IPS-20b (cell line): ENCODE results near the gene SMPD3.

Source experiments
- H3K27ac ChIP-seq: one replicate; pipeline ENCODE4 v1.5.1; 2013; ENCODE audit warnings: low read length
- H3K27me3 ChIP-seq: 2 replicates; pipeline ENCODE4 v1.6.1; 2013; ENCODE audit warnings: mild to moderate bottlenecking, low read length, inconsistent platforms; ENCODE audit not compliant: insufficient read depth
- H3K36me3 ChIP-seq: 2 replicates; pipeline ENCODE4 v1.6.1; 2013; ENCODE audit warnings: low read depth, mild to moderate bottlenecking, inconsistent platforms, low read length, moderate library complexity; ENCODE audit not compliant: insufficient read depth
- H3K4me1 ChIP-seq: 2 replicates; pipeline ENCODE4 v1.6.1; 2013; ENCODE audit warnings: mild to moderate bottlenecking, control low read depth, inconsistent platforms, low read length, moderate library complexity; ENCODE audit not compliant: insufficient read depth
- H3K4me3 ChIP-seq: 2 replicates; pipeline ENCODE4 v1.5.1; 2013; ENCODE audit warnings: mild to moderate bottlenecking, low read length, inconsistent platforms
- H3K9ac ChIP-seq: 2 replicates; pipeline ENCODE4 v1.6.1; 2013; ENCODE audit warnings: low read depth, mild to moderate bottlenecking, inconsistent platforms, low read length, moderate library complexity
- H3K9me3 ChIP-seq: 2 replicates; pipeline ENCODE4 v1.6.1; 2013; ENCODE audit warnings: mild to moderate bottlenecking, low read depth, low read length, inconsistent platforms; ENCODE audit not compliant: insufficient read depth

SMPD3 gene

GRCh38 chr16:68469796-68470460 lies 21.6 kb upstream of the SMPD3 start:
- no peak overlapping the region for H3K9ac ChIP-seq

DNA sequence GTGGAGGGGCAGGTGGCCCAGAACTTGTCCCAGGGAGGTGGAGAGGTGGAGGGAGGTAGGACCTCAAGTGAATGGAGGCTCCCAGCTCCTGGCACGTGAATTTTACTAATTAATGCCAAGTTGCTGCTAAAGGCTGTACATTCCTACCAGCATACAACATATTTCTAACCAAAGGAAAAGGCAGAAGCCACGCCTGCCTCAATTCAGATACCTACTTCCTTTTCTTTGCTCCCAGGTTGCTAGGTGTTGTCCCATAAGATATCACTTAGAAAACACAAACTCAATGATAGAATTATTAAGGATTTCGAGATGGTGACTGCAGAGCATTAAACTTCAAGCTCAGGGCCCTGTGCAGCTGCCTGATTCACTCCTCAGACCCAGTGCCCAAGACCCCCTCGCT lies 20.5 kb upstream of the SMPD3 start:
- H3K4me1 ChIP-seq = no peaks in the 10 kb centered on the region
- no peak overlapping the region for H3K9ac ChIP-seq
- no peak overlapping the region for H3K27ac ChIP-seq
- no peak overlapping the region for H3K4me3 ChIP-seq
- no peaks in the 10 kb centered on the region; the same call in 1 of the 2 replicates for H3K27me3 ChIP-seq
- H3K36me3 ChIP-seq = no peaks in the 10 kb centered on the region
- H3K9me3 ChIP-seq = no peaks in the 10 kb centered on the region

More at GRCh38 chr16:68469796-68470460, 21.6 kb upstream of the SMPD3 start:
- no peaks in the 10 kb centered on the region for H3K36me3 ChIP-seq
- no peaks in the 10 kb centered on the region for H3K9me3 ChIP-seq
- no peaks in the 10 kb centered on the region; the same call in 1 of the 2 replicates for H3K27me3 ChIP-seq
- H3K4me1 ChIP-seq = no peaks in the 10 kb centered on the region
- no peak overlapping the region for H3K4me3 ChIP-seq
- no peak overlapping the region for H3K27ac ChIP-seq

DNA sequence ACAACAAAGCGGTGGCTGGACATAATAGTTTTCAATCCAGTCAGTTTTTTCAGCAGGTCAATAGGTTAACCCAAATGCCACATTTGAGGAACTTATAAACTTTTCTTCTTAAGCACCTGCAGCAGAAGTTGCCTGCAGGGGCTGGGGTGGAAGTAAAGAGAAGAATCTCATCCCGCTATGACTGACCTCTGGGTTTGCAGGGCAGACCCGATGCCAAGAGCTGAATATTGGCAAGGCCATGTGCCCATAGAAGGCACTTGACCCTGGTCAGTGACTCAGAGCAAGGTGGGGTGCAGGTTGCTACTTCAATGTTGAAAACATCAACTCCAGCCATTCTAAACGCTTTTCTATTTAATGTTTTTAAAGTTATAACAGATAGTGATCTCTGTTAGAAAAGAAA lies 17.9 kb upstream of the SMPD3 start:
- Histone ChIP-seq H3K9me3 (no peaks in the 10 kb centered on the region), H3K27ac (no peak overlapping the region), H3K27me3 (no peaks in the 10 kb centered on the region), H3K4me3 (no peak overlapping the region), H3K9ac (no peak overlapping the region), H3K36me3 (no peaks in the 10 kb centered on the region), H3K4me1 (no peaks in the 10 kb centered on the region)

DNA sequence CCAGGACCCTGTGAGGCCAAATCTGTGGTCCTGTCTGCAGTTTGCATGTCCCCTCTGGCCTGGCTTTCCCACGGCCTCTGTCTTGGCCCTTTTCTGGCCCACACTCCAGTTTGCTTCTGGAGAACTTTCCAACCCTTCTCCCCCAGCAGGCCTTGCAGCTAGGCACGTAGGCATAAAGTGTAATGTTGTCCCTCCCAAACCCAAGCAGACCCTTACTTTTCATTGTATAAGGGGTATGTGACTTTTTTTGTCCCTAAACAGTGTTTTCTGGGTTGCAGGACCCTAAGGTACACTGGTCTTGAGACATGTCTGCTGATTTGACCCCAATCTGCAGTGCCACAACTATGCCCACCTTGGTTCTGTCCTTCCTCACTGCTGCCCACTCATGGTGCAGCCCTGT lies 15.6 kb upstream of the SMPD3 start:
- no peak overlapping the region for H3K27ac ChIP-seq
- no peak overlapping the region for H3K9ac ChIP-seq
- no peaks in the 10 kb centered on the region for H3K9me3 ChIP-seq
- no peaks in the 10 kb centered on the region for H3K4me1 ChIP-seq
- H3K27me3 ChIP-seq = no peaks in the 10 kb centered on the region
- no peaks in the 10 kb centered on the region for H3K36me3 ChIP-seq
- no peak overlapping the region for H3K4me3 ChIP-seq

DNA sequence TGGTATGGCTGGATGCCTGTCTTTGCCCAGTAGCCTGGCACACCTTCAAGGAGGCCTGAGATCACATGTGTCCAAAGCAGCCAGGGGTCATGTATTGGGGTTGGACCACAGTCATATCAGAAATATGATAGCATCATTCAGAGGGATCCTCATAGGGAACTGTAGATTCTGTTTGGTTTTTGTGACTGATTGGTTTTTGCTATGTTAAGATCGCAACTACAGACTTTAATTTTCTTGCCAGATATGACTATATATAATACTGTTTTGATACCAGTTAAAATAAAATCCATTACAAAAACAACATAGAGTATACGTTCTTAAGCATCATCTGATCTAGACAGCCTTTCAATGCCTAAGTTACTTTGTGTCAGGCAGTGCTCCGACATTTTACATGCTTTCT lies 11.8 kb upstream of the SMPD3 start:
- Histone ChIP-seq H3K4me1 (no peaks in the 10 kb centered on the region), H3K9me3 (no peaks in the 10 kb centered on the region), H3K27ac (no peak overlapping the region), H3K4me3 (no peak overlapping the region), H3K27me3 (no peaks in the 10 kb centered on the region), H3K36me3 (no peaks in the 10 kb centered on the region), H3K9ac (no peak overlapping the region)

DNA sequence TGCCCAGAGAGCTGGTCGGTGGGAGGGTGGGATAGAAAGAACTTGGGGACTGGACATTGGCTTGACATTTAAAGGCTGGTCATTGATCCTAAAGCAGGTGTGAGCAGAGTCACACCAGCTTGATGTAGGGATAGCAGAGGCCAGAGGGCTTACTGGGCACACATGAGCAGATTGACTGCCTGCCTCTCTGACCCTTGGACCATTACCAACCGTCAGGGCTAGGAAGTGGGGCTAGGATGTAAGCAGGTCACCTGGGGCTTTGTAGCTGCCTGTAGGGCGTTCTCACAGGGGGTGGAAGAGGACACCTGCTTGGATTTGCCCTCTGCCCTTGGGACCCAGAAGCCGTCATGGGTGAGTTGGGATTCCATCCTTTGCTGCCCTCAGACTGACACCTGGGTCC lies 11.1 kb upstream of the SMPD3 start:
- H3K27ac ChIP-seq = no peak overlapping the region
- no peak overlapping the region for H3K4me3 ChIP-seq
- H3K4me1 ChIP-seq = no peaks in the 10 kb centered on the region
- no peaks in the 10 kb centered on the region for H3K36me3 ChIP-seq
- no peaks in the 10 kb centered on the region for H3K9me3 ChIP-seq
- no peaks in the 10 kb centered on the region for H3K27me3 ChIP-seq
- H3K9ac ChIP-seq = no peak overlapping the region

GRCh38 chr16:68458551-68458950 lies 10.2 kb upstream of the SMPD3 start:
- H3K27ac ChIP-seq = no peak overlapping the region
- no peaks in the 10 kb centered on the region for H3K9me3 ChIP-seq
- H3K4me3 ChIP-seq = no peak overlapping the region

DNA sequence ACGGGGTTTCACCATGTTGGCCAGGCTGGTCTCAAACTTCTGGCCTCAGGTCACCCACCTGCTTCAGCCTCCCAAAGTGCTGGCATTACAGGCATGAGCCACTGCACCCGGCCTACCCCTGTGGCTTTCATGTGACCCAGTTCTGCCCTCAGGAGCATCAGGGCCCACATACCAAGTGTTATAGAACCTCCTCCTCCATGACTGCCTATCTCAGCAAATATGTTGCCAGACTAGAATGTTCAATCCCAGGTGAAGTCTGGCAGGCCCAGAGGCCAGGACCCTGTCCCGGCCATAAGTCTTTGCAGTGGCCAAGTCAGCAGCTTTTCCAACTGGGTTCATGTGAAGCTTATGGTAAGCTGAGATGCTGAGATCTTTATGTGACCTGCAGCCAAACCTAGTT lies 9.8 kb upstream of the SMPD3 start:
- Histone ChIP-seq H3K27ac (no peak overlapping the region), H3K4me3 (no peak overlapping the region), H3K4me1 (no peaks in the 10 kb centered on the region), H3K36me3 (no peaks in the 10 kb centered on the region), H3K9ac (no peak overlapping the region), H3K9me3 (no peaks in the 10 kb centered on the region), H3K27me3 (no peaks in the 10 kb centered on the region)

More at GRCh38 chr16:68458551-68458950, 10.2 kb upstream of the SMPD3 start:
- H3K36me3 ChIP-seq = no peaks in the 10 kb centered on the region
- H3K9ac ChIP-seq = no peak overlapping the region
- no peaks in the 10 kb centered on the region for H3K4me1 ChIP-seq
- H3K27me3 ChIP-seq = no peaks in the 10 kb centered on the region

DNA sequence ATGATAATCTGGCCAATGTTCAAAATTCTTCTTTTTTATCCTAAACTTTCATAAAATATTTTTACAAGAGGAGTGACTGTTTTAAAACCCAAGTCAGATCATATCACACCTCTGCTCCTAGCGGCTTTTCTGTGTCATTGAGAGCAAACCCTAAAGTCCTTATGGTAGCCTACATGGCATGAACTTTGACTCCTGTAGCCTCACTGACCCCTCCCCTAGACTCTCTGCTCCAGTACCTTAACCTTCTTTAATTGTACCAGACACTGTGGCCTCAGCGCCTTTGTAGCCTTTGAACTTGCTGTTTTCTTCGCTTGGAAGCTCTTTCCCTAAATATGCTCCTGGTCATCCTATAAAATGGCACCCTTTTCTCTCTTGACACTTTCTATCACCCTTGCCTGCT lies 7.3 kb upstream of the SMPD3 start:
- Histone ChIP-seq H3K9me3 (no peaks in the 10 kb centered on the region), H3K4me1 (no peaks in the 10 kb centered on the region), H3K36me3 (no peaks in the 10 kb centered on the region), H3K4me3 (no peak overlapping the region), H3K9ac (no peak overlapping the region), H3K27ac (no peak overlapping the region), H3K27me3 (no peaks in the 10 kb centered on the region; the same call in 1 of the 2 replicates)

GRCh38 chr16:68454920-68455435 lies 6.7 kb upstream of the SMPD3 start:
- Histone ChIP-seq H3K36me3 (no peaks in the 10 kb centered on the region), H3K27ac (no peak overlapping the region), H3K9me3 (no peaks in the 10 kb centered on the region), H3K4me1 (no peaks in the 10 kb centered on the region), H3K9ac (no peak overlapping the region), H3K4me3 (no peak overlapping the region), H3K27me3 (no peaks in the 10 kb centered on the region; the same call in 1 of the 2 replicates)

DNA sequence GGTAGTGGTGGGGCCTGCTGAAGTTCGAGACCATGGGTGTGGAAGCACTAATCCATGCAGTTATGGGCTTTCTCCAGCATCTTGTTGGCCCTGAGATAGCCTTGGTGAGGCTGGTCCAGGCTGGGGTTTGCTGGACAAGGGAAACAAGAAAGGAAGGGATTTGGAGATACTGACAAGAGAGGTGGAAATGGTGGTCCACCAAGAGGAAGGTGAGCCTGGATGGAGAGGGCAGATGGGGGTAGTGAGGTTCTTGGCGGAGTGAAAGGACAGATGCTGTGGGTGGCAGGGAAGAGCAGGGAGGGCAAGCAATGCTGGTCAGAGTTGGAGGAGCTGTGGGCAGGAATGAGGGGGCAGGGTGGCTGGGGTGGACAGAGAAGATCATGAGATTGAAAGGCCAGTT lies 5.5 kb upstream of the SMPD3 start:
- Histone ChIP-seq H3K9me3 (no peaks in the 10 kb centered on the region), H3K27me3 (no peaks in the 10 kb centered on the region; the same call in 1 of the 2 replicates), H3K4me3 (no peak overlapping the region), H3K9ac (no peak overlapping the region), H3K4me1 (no peaks in the 10 kb centered on the region), H3K27ac (no peak overlapping the region), H3K36me3 (no peaks in the 10 kb centered on the region)

GRCh38 chr16:68452176-68452575 lies 3.9 kb upstream of the SMPD3 start:
- Histone ChIP-seq H3K9me3 (no peaks in the 10 kb centered on the region), H3K9ac (no peak overlapping the region), H3K27ac (no peak overlapping the region), H3K27me3 (peaks cover 11% of the 10 kb centered on the region), H3K36me3 (no peaks in the 10 kb centered on the region), H3K4me3 (no peak overlapping the region), H3K4me1 (no peaks in the 10 kb centered on the region)
